ENCODE results near the gene DOK1.

DOK1 gene

DNA sequence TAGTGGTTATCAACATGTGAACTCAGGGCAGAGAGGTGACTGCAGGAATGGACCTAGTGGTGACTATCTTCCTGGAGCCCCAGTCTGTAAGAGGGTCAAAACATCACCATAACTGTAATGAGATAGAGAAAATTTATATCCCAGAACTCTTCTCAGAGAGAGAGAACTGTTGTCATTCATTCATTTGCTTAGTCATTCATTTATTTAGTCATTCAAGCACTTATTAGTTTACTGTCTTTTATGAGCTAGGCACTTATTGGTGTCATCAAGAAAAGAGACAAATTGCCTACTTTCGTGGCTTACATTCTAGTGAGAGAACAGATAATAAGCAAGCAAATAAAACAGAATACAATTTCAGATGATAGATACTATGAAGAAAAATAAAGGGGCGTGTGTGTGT is 34.1 kb downstream of the DOK1 start:
- H3K4me1 ChIP-seq (ENCODE audit: control insufficient read depth in 1 of 2, insufficient read depth in 2 of 2, low read length in 2 of 2) = no peaks in the 10 kb centered on the region
- H2BK120ac ChIP-seq (ENCODE audit: insufficient read depth, low read length, poor library complexity) = no peak overlapping the region
- H3K79me1 ChIP-seq (ENCODE audit: low read length) = no peaks in the 10 kb centered on the region
- peaks cover 3% of the 10 kb centered on the region for H3K27me3 ChIP-seq (ENCODE audit: insufficient read depth, low read length)
- H3K79me2 ChIP-seq (ENCODE audit: control insufficient read depth, insufficient read depth, low read length, poor library complexity) = no peaks in the 10 kb centered on the region
- H3K36me3 ChIP-seq (ENCODE audit: control insufficient read depth in 1 of 2, insufficient read depth in 2 of 2, low read length in 2 of 2) = no peaks in the 10 kb centered on the region
- H2BK12ac ChIP-seq (ENCODE audit: low read length) = no peak overlapping the region
- no peak overlapping the region for H3K18ac ChIP-seq (ENCODE audit: low read length)
- no peaks in the 10 kb centered on the region for H3K9me3 ChIP-seq (ENCODE audit: insufficient read depth, low read depth, low read length)
- H4K91ac ChIP-seq (ENCODE audit: low read depth, low read length) = no peak overlapping the region
- H2AK5ac ChIP-seq (ENCODE audit: low read length) = no peak overlapping the region
- WGBS (ENCODE audit: extremely low coverage, insufficient coverage, insufficient read length) = no CpG with 5 or more reads among the region's 2 CpGs
- no peak overlapping the region for H4K12ac ChIP-seq (ENCODE audit: low read depth, low read length)
- H3K4ac ChIP-seq (ENCODE audit: low read depth, low read length) = no peak overlapping the region
- no peak for DNase-seq
- no peak overlapping the region for H3K27ac ChIP-seq (ENCODE audit: low read depth, low read length)
- no peak overlapping the region for H2BK5ac ChIP-seq (ENCODE audit: low read depth, low read length, poor library complexity)
- no peak overlapping the region for H3K23ac ChIP-seq (ENCODE audit: low read length)
- H3K14ac ChIP-seq (ENCODE audit: low read length) = no peak overlapping the region
- no peak overlapping the region for H2AFZ ChIP-seq (ENCODE audit: insufficient read depth, low read length, poor library complexity)
- H3K4me2 ChIP-seq (ENCODE audit: low read length) = no peak overlapping the region
- H3K4me3 ChIP-seq (ENCODE audit: low read depth, low read length) = no peak overlapping the region
- H3K9ac ChIP-seq (ENCODE audit: low read length) = no peak overlapping the region
- no peak overlapping the region for H4K8ac ChIP-seq (ENCODE audit: low read depth, low read length)

DNA sequence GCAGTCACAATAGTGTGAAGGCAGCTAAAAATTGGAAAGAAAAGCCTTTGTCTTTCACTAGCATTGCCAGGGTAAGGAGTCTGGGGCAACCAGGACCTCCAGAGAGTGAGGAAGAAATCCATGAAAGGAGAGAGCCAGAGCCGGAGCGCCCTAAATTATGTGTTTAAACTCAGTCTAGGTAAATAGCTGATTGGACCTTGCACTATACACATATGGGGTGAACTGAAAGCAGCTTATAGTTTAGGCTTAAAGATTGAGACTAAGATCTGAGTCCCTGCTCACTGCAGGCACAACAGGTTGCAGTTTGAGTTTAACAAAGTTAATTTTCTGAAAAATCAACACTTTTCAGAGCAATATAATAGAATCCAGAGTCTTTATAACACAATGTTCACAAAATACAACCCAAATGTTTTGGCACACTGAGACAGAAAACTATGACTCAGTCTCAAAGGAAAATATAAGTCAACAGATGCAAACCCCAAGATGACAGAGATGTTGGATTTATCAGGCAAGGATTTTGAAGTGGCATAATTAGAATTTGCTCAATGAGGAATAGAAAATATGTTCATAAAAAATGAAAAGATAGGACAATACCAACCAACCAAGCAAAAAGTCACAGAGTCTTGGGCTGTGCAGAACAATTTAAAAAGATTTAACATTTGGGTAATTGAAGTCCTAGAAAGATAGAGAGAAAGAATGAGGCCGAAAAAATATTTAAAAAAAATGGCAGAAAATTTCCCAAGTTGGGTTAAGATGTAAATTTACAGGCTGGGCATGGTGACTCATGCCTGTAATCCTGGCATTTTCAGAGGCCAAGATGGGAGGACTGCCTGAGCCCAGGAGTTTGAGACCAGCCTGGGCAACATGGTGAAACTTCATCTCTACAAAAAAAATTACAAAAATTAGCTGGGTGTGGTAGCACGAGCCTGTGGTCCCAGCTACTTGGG is 39.6 kb downstream of the DOK1 start:
- no peak for DNase-seq
- Histone ChIP-seq H3K4me3 (ENCODE audit: low read depth, low read length) (no peak overlapping the region), H2AK5ac (ENCODE audit: low read length) (no peak overlapping the region), H3K9ac (ENCODE audit: low read length) (no peak overlapping the region), H2BK120ac (ENCODE audit: insufficient read depth, low read length, poor library complexity) (no peak overlapping the region), H3K4ac (ENCODE audit: low read depth, low read length) (no peak overlapping the region), H4K8ac (ENCODE audit: low read depth, low read length) (no peak overlapping the region), H3K23ac (ENCODE audit: low read length) (no peak overlapping the region), H3K27me3 (ENCODE audit: insufficient read depth, low read length) (peaks cover 3% of the 10 kb centered on the region), H3K79me2 (ENCODE audit: control insufficient read depth, insufficient read depth, low read length, poor library complexity) (no peaks in the 10 kb centered on the region), H3K18ac (ENCODE audit: low read length) (no peak overlapping the region), H2BK5ac (ENCODE audit: low read depth, low read length, poor library complexity) (no peak overlapping the region), H3K27ac (ENCODE audit: low read depth, low read length) (no peak overlapping the region), H3K4me2 (ENCODE audit: low read length) (no peak overlapping the region), H3K14ac (ENCODE audit: low read length) (no peak overlapping the region), H2AFZ (ENCODE audit: insufficient read depth, low read length, poor library complexity) (no peak overlapping the region), H4K91ac (ENCODE audit: low read depth, low read length) (no peak overlapping the region), H4K12ac (ENCODE audit: low read depth, low read length) (no peak overlapping the region), H3K36me3 (ENCODE audit: control insufficient read depth in 1 of 2, insufficient read depth in 2 of 2, low read length in 2 of 2) (no peaks in the 10 kb centered on the region), H2BK12ac (ENCODE audit: low read length) (no peak overlapping the region), H3K4me1 (ENCODE audit: control insufficient read depth in 1 of 2, insufficient read depth in 2 of 2, low read length in 2 of 2) (no peaks in the 10 kb centered on the region), H3K79me1 (ENCODE audit: low read length) (no peaks in the 10 kb centered on the region), H3K9me3 (ENCODE audit: insufficient read depth, low read depth, low read length) (no peaks in the 10 kb centered on the region)
- no CpG with 5 or more reads among the region's 4 CpGs for WGBS (ENCODE audit: extremely low coverage, insufficient coverage, insufficient read length)

GRCh38 chr2:74596584-74596983 is 42.1 kb downstream of the DOK1 start:
- H3K4me2 ChIP-seq (ENCODE audit: low read length) = no peak overlapping the region
- H3K36me3 ChIP-seq (ENCODE audit: control insufficient read depth in 1 of 2, insufficient read depth in 2 of 2, low read length in 2 of 2) = no peaks in the 10 kb centered on the region
- H3K23ac ChIP-seq (ENCODE audit: low read length) = no peak overlapping the region
- no peak overlapping the region for H2AK5ac ChIP-seq (ENCODE audit: low read length)
- no peak overlapping the region for H2BK12ac ChIP-seq (ENCODE audit: low read length)
- no peak overlapping the region for H2BK5ac ChIP-seq (ENCODE audit: low read depth, low read length, poor library complexity)
- H3K27me3 ChIP-seq (ENCODE audit: insufficient read depth, low read length) = no peaks in the 10 kb centered on the region
- H3K27ac ChIP-seq (ENCODE audit: low read depth, low read length) = no peak overlapping the region
- no peak overlapping the region for H2BK120ac ChIP-seq (ENCODE audit: insufficient read depth, low read length, poor library complexity)
- no peaks in the 10 kb centered on the region for H3K9me3 ChIP-seq (ENCODE audit: insufficient read depth, low read depth, low read length)
- no peak overlapping the region for H3K4ac ChIP-seq (ENCODE audit: low read depth, low read length)
- no peaks in the 10 kb centered on the region for H3K79me2 ChIP-seq (ENCODE audit: control insufficient read depth, insufficient read depth, low read length, poor library complexity)
- no CpG with 5 or more reads among the region's 1 CpG for WGBS (ENCODE audit: extremely low coverage, insufficient coverage, insufficient read length)
- no peak overlapping the region for H3K9ac ChIP-seq (ENCODE audit: low read length)
- no peak overlapping the region for H3K4me3 ChIP-seq (ENCODE audit: low read depth, low read length)
- no peak overlapping the region for H4K91ac ChIP-seq (ENCODE audit: low read depth, low read length)
- H3K18ac ChIP-seq (ENCODE audit: low read length) = no peak overlapping the region
- H3K14ac ChIP-seq (ENCODE audit: low read length) = no peak overlapping the region
- H4K8ac ChIP-seq (ENCODE audit: low read depth, low read length) = no peak overlapping the region
- DNase-seq = no peak
- no peak overlapping the region for H2AFZ ChIP-seq (ENCODE audit: insufficient read depth, low read length, poor library complexity)
- no peak overlapping the region for H4K12ac ChIP-seq (ENCODE audit: low read depth, low read length)
- H3K79me1 ChIP-seq (ENCODE audit: low read length) = no peaks in the 10 kb centered on the region
- H3K4me1 ChIP-seq (ENCODE audit: control insufficient read depth in 1 of 2, insufficient read depth in 2 of 2, low read length in 2 of 2) = no peaks in the 10 kb centered on the region

GRCh38 chr2:74597410-74597809 is 42.9 kb downstream of the DOK1 start:
- DNase-seq = no peak
- Histone ChIP-seq H3K9me3 (ENCODE audit: insufficient read depth, low read depth, low read length) (no peaks in the 10 kb centered on the region), H3K4me3 (ENCODE audit: low read depth, low read length) (no peak overlapping the region), H3K9ac (ENCODE audit: low read length) (no peak overlapping the region), H3K36me3 (ENCODE audit: control insufficient read depth in 1 of 2, insufficient read depth in 2 of 2, low read length in 2 of 2) (no peaks in the 10 kb centered on the region), H3K4me2 (ENCODE audit: low read length) (no peak overlapping the region), H2BK12ac (ENCODE audit: low read length) (no peak overlapping the region), H3K4me1 (ENCODE audit: control insufficient read depth in 1 of 2, insufficient read depth in 2 of 2, low read length in 2 of 2) (no peaks in the 10 kb centered on the region), H3K14ac (ENCODE audit: low read length) (no peak overlapping the region), H2BK5ac (ENCODE audit: low read depth, low read length, poor library complexity) (no peak overlapping the region), H4K91ac (ENCODE audit: low read depth, low read length) (no peak overlapping the region), H2AFZ (ENCODE audit: insufficient read depth, low read length, poor library complexity) (no peak overlapping the region), H2AK5ac (ENCODE audit: low read length) (no peak overlapping the region), H4K12ac (ENCODE audit: low read depth, low read length) (no peak overlapping the region), H3K23ac (ENCODE audit: low read length) (no peak overlapping the region), H3K4ac (ENCODE audit: low read depth, low read length) (no peak overlapping the region), H3K79me1 (ENCODE audit: low read length) (no peaks in the 10 kb centered on the region), H4K8ac (ENCODE audit: low read depth, low read length) (no peak overlapping the region), H3K79me2 (ENCODE audit: control insufficient read depth, insufficient read depth, low read length, poor library complexity) (no peaks in the 10 kb centered on the region), H2BK120ac (ENCODE audit: insufficient read depth, low read length, poor library complexity) (no peak overlapping the region), H3K27ac (ENCODE audit: low read depth, low read length) (no peak overlapping the region), H3K27me3 (ENCODE audit: insufficient read depth, low read length) (no peaks in the 10 kb centered on the region), H3K18ac (ENCODE audit: low read length) (no peak overlapping the region)
- no CpG with 5 or more reads among the region's 1 CpG for WGBS (ENCODE audit: extremely low coverage, insufficient coverage, insufficient read length)
